Activated effector memory CD4-positive, alpha-beta T cell treated with Interleukin-2 at 50 U/mL for 16 hours (primary cell): ENCODE results near the gene TNS3.
"Not testable (repeated sequence)": the region's sequence is repeated elsewhere in the genome, so short reads cannot be mapped to it uniquely, and the experiment has no call there.

Experiments used
- DNase-seq: peaks from one replicate; pipeline ENCODE4 v3.0.0-alpha.2; 2020

The TNS3 gene

GRCh38 chr7:47559306-47560220, 22.3 kb downstream of the TNS3 start:
- no peak for DNase-seq

- DNase-seq = no peak
Measured at GRCh38 chr7:47557694-47558670, 23.9 kb downstream of the TNS3 start.

GRCh38 chr7:47557317-47557693, 24.6 kb downstream of the TNS3 start:
- DNase-seq = no peak

DNA sequence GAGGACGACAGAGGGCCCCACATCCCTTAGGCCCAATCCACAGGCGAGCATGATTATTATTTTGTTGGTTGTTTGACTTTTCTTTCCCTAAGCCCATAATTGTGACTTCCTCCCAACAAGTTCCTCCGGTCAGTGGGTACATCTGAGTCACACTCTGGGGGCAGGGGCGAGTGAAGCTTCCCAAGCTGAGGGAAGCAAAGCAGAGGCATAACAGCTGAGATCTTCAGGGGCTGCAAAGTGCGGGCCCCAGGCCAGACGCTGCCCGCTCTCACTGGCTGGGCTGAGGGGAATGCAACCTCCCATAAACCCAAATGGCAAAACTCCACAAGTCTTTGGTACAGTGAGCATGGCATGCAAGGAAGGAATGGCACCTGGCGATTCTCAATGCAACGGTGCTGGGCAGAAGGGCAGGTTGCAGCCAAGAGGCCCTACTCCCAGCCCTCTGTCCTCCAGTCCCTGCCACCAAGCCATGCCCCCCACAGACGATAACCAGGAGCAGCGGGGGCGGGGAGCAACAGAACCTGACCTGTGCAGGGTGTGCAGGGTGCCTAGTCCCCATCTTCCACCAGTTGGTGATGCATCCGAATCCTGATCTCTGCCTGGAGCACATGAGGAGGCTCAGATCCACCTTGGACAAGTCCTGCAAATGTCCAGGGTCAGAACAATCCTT, 25.3 kb downstream of the TNS3 start:
- DNase-seq = no peak

DNA sequence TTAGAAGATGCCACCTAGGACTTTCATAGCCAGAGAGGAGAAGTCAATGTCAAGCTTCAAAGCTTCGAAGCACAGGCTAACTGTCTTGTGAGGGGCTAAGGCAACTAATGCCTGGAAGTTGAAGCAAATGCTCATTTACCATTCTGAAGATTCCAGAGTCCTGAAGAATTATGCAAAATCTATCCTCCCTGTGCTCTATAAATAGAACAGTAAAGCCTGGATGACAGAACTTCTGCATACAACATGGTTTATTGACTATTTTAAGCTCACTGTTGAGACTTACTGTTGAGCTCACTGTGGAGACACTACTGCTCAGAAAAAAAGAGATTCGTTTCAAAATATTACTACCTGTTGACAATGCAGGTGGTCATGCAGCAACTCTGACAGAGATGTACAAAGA, 28.6 kb downstream of the TNS3 start:
- no peak for DNase-seq

DNA sequence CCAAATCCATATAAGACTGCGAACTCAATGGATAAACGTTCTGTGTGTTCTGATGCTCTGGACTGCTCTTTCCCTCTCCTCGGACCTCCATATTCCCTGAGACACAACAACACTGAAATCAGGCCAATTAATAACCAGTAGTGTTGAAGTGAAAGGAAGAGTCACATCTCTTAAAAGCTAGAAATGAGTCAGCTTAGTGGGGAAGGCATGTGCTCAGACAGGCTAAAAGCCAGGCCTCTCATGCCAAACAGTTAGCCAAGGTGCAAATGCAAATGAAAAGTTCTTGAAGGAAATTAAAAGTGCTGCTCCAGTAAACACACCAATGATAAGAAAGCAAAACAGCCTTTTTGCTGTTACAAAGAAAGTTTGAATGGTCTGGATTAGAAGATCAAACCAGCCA, 29.3 kb downstream of the TNS3 start:
- no peak for DNase-seq

DNA sequence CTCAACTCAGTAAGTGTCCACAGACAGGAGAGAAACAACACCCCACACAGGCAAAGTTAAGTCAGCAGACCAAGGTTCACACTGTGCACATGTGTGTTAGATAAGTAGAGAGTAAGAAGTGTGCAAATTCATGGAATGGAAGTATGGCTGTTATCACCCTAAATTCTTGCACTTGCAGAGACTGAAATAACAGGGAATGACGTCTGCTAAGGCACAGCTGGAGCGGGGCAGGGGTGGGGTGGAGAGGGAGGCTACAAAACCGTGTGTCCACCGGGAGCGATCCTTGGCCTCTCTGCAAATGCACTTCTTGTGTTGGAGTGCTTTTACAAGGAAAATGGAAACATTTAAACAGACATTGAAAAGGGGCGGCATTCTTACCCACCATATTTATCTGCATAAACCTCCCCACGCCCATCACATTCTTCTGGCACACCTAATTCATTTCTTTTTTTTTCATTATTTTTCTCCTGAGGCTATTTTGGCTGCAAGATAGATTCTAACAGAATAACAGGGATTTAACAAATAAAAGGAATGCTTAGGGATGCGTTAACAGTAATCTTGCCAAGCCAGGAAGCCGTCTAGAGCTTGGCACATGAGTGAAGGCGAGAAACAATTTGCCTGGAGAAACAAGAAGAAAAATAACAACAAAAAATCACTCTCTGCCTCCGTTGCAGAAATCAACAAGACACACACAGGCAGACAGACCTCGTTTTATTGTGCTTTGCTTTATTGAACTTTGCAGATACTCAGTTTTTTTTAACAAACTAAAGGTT, 30.1 kb downstream of the TNS3 start:
- DNase-seq = no peak

- no peak for DNase-seq
Measured at GRCh38 chr7:47550788-47551470, 31.0 kb downstream of the TNS3 start.

- DNase-seq = no peak
Measured at GRCh38 chr7:47549916-47550315, 32.0 kb downstream of the TNS3 start.

- no peak for DNase-seq
Measured at GRCh38 chr7:47549397-47549796, 32.5 kb downstream of the TNS3 start.

DNA sequence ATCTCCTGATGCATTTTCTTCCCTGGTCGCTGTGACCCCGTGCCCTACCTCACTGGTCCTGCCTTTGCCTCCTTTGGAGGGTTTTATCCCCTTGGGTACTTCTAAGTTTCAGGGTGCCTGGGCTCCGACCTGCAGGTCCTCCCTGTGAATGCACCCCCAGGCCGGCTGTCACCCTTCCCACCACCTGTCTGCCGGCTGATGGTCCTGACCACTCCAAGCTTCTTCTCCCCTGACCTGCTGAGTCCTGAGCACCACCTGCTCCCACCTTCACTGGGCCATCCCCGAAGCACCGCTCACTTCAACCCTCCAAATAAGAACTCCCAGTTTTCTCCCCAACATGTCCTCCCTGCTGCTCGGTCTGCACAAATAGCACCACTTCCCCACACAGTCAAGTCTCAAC, 33.4 kb downstream of the TNS3 start:
- no peak for DNase-seq

GRCh38 chr7:47546733-47547494, 35.0 kb downstream of the TNS3 start:
- no peak for DNase-seq

- no peak for DNase-seq
Measured at GRCh38 chr7:47546171-47546570, 35.7 kb downstream of the TNS3 start.

DNA sequence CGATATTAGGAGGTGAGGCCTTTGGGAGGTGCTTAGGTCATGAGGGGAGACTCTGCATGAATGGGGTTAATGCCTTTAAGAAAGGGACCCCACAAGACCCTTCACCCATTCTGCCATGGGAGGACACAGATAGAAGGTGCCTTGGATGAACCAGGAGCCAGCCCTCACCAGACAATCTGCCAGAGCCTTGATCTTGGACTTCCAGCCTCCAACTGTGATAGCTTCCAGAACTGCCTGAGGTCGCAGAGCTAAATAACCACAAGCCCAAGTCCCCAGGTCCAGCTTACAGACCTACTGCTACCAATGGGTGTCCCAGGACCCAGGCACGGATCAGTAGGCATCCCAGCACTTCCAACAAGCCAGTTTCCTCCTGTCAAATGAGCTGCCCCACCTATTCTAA, 37.5 kb downstream of the TNS3 start:
- DNase-seq = no peak

DNA sequence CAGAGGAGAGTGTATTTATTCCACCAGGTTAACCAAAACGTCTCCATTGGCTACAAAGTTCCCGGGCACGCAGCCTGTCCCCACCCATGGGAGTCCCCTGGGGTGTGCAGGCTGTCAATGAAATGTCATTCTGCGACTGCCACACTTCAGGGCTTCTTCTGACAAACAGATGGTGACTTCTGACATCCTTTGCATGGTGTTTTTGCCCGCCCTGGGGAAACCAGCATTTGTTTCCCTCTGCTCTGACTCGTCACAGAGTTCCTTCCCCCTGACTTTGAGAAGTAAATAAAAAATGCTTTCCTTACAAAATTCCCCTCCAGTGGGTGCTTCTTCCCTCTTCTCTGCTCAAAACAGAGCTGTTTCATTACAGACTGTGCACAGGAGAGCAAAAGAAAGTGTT, 38.2 kb downstream of the TNS3 start:
- DNase-seq = no peak

DNA sequence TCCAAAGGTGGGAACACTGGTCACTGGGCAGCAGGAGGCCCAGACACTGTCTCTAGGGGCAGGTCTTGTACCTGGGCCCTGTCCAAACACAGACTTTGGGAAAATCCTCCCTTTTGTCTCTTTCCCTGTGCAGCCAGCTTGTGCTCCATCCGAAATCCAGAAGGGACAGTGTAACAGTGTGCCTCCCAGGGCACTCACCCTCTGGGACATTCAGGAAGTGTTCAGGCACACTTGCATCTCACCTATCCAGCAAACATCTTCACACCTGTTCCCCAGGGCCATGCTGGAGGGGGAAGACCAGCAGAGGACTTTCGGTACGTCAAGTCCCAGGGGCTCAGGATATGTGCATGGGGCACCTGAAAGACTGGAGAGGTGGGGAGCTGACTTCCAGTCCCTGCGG, 38.9 kb downstream of the TNS3 start:
- DNase-seq = no peak

GRCh38 chr7:47542051-47542450, 39.9 kb downstream of the TNS3 start:
- DNase-seq = no peak

DNA sequence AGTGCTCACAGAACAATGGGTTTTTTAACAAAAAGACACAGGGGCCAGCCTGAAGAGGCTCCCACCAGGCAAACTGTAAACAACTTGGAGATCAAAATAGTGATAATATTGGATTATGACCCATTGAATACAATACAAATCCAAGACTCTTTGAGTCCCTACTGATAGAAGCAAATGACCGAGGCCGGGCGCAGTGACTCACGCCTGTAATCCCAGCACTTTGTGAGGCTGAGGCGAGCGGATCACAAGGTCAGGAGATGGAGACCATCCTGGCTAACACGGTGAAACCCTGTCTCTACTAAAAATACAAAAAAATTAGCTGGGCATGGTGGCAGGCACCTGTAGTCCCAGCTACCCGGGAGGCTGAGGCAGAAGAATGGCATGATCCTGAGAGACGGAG, 40.4 kb downstream of the TNS3 start:
- DNase-seq = not testable (repeated sequence)

DNA sequence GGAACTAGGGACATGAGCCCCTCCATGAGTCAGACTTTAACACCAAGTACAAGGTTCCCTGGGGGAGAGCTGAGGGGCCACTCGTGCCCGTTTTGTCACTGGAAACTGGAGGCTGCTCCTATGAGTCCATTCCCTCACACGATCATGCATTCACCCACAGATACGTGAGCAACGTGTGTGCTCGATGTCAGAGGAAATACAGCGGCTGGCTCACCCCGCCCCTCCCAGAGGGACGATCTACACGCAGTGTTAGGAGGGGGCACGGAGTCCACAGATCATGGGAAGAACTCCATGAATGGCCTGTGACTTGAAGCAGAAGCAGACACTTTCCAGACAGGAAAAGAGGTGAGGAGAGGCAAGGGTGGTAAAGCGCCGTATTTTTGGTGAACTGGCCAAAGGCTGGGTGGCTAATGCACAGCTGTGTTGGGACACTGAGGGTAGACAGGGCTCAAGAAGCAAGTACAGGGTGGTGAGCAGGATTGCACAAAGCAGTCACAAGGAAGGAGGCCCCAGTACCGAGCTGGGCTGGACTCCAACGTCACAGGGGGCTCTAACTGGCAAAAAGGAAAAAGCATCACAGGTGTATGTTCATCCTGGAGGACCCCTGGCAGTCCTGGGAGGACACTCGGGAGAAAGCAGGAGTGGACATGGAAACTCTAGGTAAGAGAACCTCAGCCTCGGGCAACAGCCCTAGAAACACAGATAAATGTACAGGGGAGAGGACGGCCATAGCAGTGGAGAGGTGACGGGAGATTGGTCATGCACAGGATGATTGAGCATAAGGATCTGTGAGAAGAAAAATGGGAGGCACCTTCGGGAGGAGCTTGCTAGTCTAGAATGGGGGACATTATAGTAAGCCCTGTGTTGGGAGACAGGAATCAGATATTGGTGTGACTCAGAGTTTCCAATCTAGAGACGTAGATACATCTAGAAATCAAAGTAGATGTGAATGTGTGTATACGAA, 41.2 kb downstream of the TNS3 start:
- DNase-seq = no peak

- no peak for DNase-seq
Measured at GRCh38 chr7:47540053-47540386, 41.9 kb downstream of the TNS3 start.
